BJ (cell line): ENCODE results near the gene XXYLT1. TPM values are rescaled to one million over a fixed set of nuclear protein-coding genes. Genes with fewer than 3 reads are reported as not detected.

Experiments used
- CTCF ChIA-PET: fragments of 350-600 bp; formaldehyde crosslinking; extraction: SDS; loops from one replicate; lab custom pipeline; 2021; ENCODE audit warnings: antibody characterized with exemption, inconsistent platforms; lab: Yijun Ruan, JAX
- POLR2A ChIA-PET: fragments of 300-600 bp; sonication (Branson Sonifier 250); formaldehyde crosslinking; extraction: SDS; loops from one replicate; lab custom pipeline; 2021; ENCODE audit warnings: antibody characterized with exemption; lab: Charles Lee
- DNase-seq: peaks from one replicate; pipeline ENCODE4 v3.0.0-alpha.2; 2011; ENCODE audit warnings: low read depth
- H3K27me3 ChIP-seq: 2 replicates; pipeline ENCODE4 v1.6.0; 2011; ENCODE audit warnings: low read length; ENCODE audit not compliant: control insufficient read depth, insufficient read depth
- H3K36me3 ChIP-seq: 2 replicates; pipeline ENCODE4 v1.5.1; 2011; ENCODE audit warnings: low read length; ENCODE audit not compliant: control insufficient read depth, insufficient read depth
- H3K4me3 ChIP-seq: 2 replicates; pipeline ENCODE4 v1.5.1; 2011; ENCODE audit warnings: low read depth, mild to moderate bottlenecking, control low read depth, low read length
- polyA plus RNA-seq: library from polyadenylated mRNA; depleted of rRNA; stranded (reverse); fragments of >200 nt; gene quantifications from 2 replicates; pipeline ENCODE4 v1.2.3, GENCODE V29; 2011
- TF ChIP-seq, protein P1 (sequence below): IDR thresholded peaks from 2 replicates; pipeline ENCODE4 v1.5.1; 2011; ENCODE audit warnings: low read depth, mild to moderate bottlenecking, control low read depth, inconsistent platforms, low read length, moderate library complexity; ENCODE audit not compliant: insufficient read depth

The XXYLT1 gene
- polyA plus RNA-seq, 1 experiment: 33.5 TPM

- ChIA-PET POLR2A (no interaction called here), CTCF (interaction anchor here (1.0 to 1.1 kb wide), 2 partner anchors 11 to 556 kb away, joined by 3 read pairs; no protein-coding TSS in a partner anchor)
These were observed 32.3 kb downstream of the XXYLT1 start for GRCh38 chr3:195238586-195239118.

DNA sequence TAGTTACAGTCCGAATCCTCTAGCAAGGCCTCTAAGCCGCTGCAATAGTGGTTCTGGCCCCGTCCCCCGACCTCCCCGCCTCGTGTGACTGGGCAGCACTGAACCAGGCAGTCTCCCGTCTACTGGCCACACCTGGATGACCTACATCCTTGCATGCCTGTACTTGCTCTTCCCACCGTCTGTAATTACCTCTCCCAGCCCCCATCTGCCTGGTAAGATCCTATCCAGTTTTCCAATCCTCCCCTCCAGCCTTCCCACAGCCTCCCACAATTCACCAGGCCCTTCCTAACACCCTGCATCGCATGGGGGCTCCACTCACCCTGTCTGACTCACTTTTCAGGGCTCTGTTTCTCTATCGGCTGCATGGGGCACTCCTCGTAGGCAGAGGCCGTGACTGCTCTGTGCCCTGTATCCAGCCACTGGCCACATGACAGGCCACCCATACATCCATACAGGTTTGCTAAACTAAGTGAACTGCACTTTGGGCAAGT lies 32.8 kb downstream of the XXYLT1 start:
- no peak for DNase-seq
- H3K36me3 ChIP-seq: no peaks in the 10 kb centered on the region; the same call in 1 of the 2 replicates
- H3K4me3 ChIP-seq: no peak overlapping the region
- ChIA-PET CTCF (interaction anchor here (1.0 to 1.1 kb wide), 2 partner anchors 11 to 556 kb away, joined by 3 read pairs; no protein-coding TSS in a partner anchor), POLR2A (no interaction called here)
- TF ChIP-seq, protein P1, sequence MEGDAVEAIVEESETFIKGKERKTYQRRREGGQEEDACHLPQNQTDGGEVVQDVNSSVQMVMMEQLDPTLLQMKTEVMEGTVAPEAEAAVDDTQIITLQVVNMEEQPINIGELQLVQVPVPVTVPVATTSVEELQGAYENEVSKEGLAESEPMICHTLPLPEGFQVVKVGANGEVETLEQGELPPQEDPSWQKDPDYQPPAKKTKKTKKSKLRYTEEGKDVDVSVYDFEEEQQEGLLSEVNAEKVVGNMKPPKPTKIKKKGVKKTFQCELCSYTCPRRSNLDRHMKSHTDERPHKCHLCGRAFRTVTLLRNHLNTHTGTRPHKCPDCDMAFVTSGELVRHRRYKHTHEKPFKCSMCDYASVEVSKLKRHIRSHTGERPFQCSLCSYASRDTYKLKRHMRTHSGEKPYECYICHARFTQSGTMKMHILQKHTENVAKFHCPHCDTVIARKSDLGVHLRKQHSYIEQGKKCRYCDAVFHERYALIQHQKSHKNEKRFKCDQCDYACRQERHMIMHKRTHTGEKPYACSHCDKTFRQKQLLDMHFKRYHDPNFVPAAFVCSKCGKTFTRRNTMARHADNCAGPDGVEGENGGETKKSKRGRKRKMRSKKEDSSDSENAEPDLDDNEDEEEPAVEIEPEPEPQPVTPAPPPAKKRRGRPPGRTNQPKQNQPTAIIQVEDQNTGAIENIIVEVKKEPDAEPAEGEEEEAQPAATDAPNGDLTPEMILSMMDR: no peak
- H3K27me3 ChIP-seq: no peaks in the 10 kb centered on the region

More at GRCh38 chr3:195238586-195239118, 32.3 kb downstream of the XXYLT1 start:
- H3K27me3 ChIP-seq: no peaks in the 10 kb centered on the region
- no peak overlapping the region for H3K4me3 ChIP-seq
- TF ChIP-seq, protein P1: no peak
- H3K36me3 ChIP-seq: no peaks in the 10 kb centered on the region; the same call in 1 of the 2 replicates
- no peak for DNase-seq

- Histone ChIP-seq H3K4me3 (no peak overlapping the region), H3K36me3 (no peaks in the 10 kb centered on the region; the same call in 1 of the 2 replicates), H3K27me3 (no peaks in the 10 kb centered on the region)
- TF ChIP-seq, protein P1: no peak
- CTCF ChIA-PET: no interaction called here
- POLR2A ChIA-PET: no interaction called here
- DNase-seq: no peak
These were observed 34.0 kb downstream of the XXYLT1 start for GRCh38 chr3:195236801-195237570.

GRCh38 chr3:195236076-195236798 lies 34.7 kb downstream of the XXYLT1 start:
- no peak for DNase-seq
- no peaks in the 10 kb centered on the region; the same call in 1 of the 2 replicates for H3K36me3 ChIP-seq
- ChIA-PET CTCF (interaction anchor here (2.3 kb wide), 1 partner anchor 11 kb away, joined by 7 read pairs; no protein-coding TSS in a partner anchor), POLR2A (no interaction called here)
- TF ChIP-seq, protein P1: no peak
- no peaks in the 10 kb centered on the region for H3K27me3 ChIP-seq
- H3K4me3 ChIP-seq: no peak overlapping the region
